ENCODE data around the gene FBXL22.
A peak's percentile ranks its signal among the peaks of the same experiment; 100 is the strongest.

Gene FBXL22

GRCh38 chr15:63593705-63594671 lies 3.2 kb upstream of the FBXL22 start:
- DNase-seq (ENCODE audit: low spot score): no peak

GRCh38 chr15:63595065-63595464 lies 2.1 kb upstream of the FBXL22 start:
- DNase-seq (ENCODE audit: low spot score): no peak

- no peak for DNase-seq (ENCODE audit: low spot score)
These were observed 1.5 kb upstream of the FBXL22 start for GRCh38 chr15:63595688-63596087.

- DNase-seq (ENCODE audit: low spot score): no peak
These were observed 530 bp upstream of the FBXL22 start for GRCh38 chr15:63596676-63597037.

- no peak for DNase-seq (ENCODE audit: low spot score)
These were observed 634 bp downstream of the FBXL22 start for GRCh38 chr15:63597821-63598220.

- no peak for DNase-seq (ENCODE audit: low spot score)
These were observed 1.6 kb downstream of the FBXL22 start for GRCh38 chr15:63598473-63599400.

- no peak for DNase-seq (ENCODE audit: low spot score)
These were observed 2.3 kb downstream of the FBXL22 start for GRCh38 chr15:63599401-63600000.

- DNase-seq (ENCODE audit: low spot score): no peak
These were observed 2.9 kb downstream of the FBXL22 start for GRCh38 chr15:63600001-63600615.

- peak; percentile 91 for DNase-seq (ENCODE audit: low spot score)
These were observed 3.4 kb downstream of the FBXL22 start for GRCh38 chr15:63600616-63601025.

- peak; percentile 57 for DNase-seq (ENCODE audit: low spot score)
These were observed 4.0 kb downstream of the FBXL22 start for GRCh38 chr15:63601026-63601703.

- DNase-seq (ENCODE audit: low spot score): no peak
These were observed 4.6 kb downstream of the FBXL22 start for GRCh38 chr15:63601704-63602185.

- DNase-seq (ENCODE audit: low spot score): no peak
These were observed 5.4 kb downstream of the FBXL22 start for GRCh38 chr15:63602595-63602994.

GRCh38 chr15:63603516-63603915 lies 6.3 kb downstream of the FBXL22 start:
- no peak for DNase-seq (ENCODE audit: low spot score)

GRCh38 chr15:63604281-63604680 lies 7.1 kb downstream of the FBXL22 start:
- no peak for DNase-seq (ENCODE audit: low spot score)

- DNase-seq (ENCODE audit: low spot score): no peak
These were observed 7.8 kb downstream of the FBXL22 start for GRCh38 chr15:63605036-63605435.

- DNase-seq (ENCODE audit: low spot score): peak; percentile 75
These were observed 8.6 kb downstream of the FBXL22 start for GRCh38 chr15:63605816-63606215.

- DNase-seq (ENCODE audit: low spot score): no peak
These were observed 9.1 kb downstream of the FBXL22 start for GRCh38 chr15:63606308-63606707.

- DNase-seq (ENCODE audit: low spot score): no peak
These were observed 11.8 kb downstream of the FBXL22 start for GRCh38 chr15:63608989-63609388.

GRCh38 chr15:63609448-63609847 lies 12.3 kb downstream of the FBXL22 start:
- no peak for DNase-seq (ENCODE audit: low spot score)

- peak; percentile 79 for DNase-seq (ENCODE audit: low spot score)
These were observed 13.1 kb downstream of the FBXL22 start for GRCh38 chr15:63610209-63610841.

- no peak for DNase-seq (ENCODE audit: low spot score)
These were observed 14.0 kb downstream of the FBXL22 start for GRCh38 chr15:63611177-63611576.

All from CD4-positive, alpha-beta T cell treated with Interleukin-6 at 100 ng/mL for 8 hours (primary cell).